OCI-LY3 (cell line): ENCODE data around the gene TMEM150B.

Experiments
- EZH2phosphoT487 ChIP-seq: fragments of 200-600 bp; shearing (Covaris generic); IDR thresholded peaks from 2 replicates; pipeline ENCODE4 v1.6.1; 2018; ENCODE audit warnings: antibody characterized with exemption, mixed run types, low read depth
- TF ChIP-seq, protein P1 (sequence below): fragments of 200-600, 300-600 bp; sonication (generic); IDR thresholded peaks from 2 replicates; pipeline ENCODE4 v1.5.1; 2014; ENCODE audit warnings: antibody characterized with exemption, low read length, low read depth

DNA sequence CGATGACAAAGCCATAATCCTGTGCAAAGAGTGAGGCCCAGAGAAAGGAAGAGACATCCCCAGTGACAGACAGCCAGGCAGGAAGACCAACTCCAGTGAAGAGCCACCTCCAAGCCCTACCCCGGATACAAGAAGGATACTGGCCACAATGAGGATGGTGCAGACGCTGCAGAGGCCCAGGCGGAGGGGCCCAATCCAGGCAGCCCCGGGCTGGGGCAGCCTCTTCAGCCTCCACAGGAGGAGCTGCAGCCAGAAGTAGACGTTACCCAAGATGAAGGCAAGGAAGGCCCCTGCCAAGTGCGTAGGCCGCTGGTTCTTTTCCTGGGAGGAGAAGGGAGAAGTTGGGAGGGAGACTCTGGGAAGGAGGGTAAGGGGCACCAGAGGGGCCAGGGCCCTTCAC, 8.5 kb downstream of the TMEM150B start:
- TF ChIP-seq, protein P1, sequence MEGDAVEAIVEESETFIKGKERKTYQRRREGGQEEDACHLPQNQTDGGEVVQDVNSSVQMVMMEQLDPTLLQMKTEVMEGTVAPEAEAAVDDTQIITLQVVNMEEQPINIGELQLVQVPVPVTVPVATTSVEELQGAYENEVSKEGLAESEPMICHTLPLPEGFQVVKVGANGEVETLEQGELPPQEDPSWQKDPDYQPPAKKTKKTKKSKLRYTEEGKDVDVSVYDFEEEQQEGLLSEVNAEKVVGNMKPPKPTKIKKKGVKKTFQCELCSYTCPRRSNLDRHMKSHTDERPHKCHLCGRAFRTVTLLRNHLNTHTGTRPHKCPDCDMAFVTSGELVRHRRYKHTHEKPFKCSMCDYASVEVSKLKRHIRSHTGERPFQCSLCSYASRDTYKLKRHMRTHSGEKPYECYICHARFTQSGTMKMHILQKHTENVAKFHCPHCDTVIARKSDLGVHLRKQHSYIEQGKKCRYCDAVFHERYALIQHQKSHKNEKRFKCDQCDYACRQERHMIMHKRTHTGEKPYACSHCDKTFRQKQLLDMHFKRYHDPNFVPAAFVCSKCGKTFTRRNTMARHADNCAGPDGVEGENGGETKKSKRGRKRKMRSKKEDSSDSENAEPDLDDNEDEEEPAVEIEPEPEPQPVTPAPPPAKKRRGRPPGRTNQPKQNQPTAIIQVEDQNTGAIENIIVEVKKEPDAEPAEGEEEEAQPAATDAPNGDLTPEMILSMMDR, result no peak
- no peak for TF ChIP-seq EZH2phosphoT487
